DND-41 (cell line): ENCODE results near the gene THOC2.

Source experiments
- ATAC-seq: fragments of 200-7000 bp; cut with Tn5 transposase; 3 replicates; pipeline ENCODE4 v1.9.1; 2021; ENCODE audit warnings: low read depth; ENCODE audit not compliant: insufficient read depth
- DNase-seq: peaks from one replicate; pipeline ENCODE4 v3.0.0-alpha.2; 2020
- H2AFZ ChIP-seq: 2 replicates; pipeline ENCODE4 v1.6.0; 2012; ENCODE audit warnings: low read depth, low read length
- H3K27ac ChIP-seq: 2 replicates; pipeline ENCODE4 v1.5.1; 2012; ENCODE audit warnings: low read length, inconsistent platforms
- H3K27me3 ChIP-seq: fragments of 200-600 bp; sonication (generic); 2 replicates; pipeline ENCODE4 v1.6.0; 2012; ENCODE audit warnings: low read length, mild to moderate bottlenecking, inconsistent platforms; ENCODE audit not compliant: insufficient read depth, poor library complexity
- H3K36me3 ChIP-seq: 2 replicates; pipeline ENCODE4 v1.5.1; 2012; ENCODE audit warnings: low read length, inconsistent platforms; ENCODE audit not compliant: insufficient read depth
- H3K4me1 ChIP-seq: 2 replicates; pipeline ENCODE4 v1.5.1; 2012; ENCODE audit warnings: mild to moderate bottlenecking, low read length; ENCODE audit not compliant: insufficient read depth
- H3K4me2 ChIP-seq: 2 replicates; pipeline ENCODE4 v1.6.0; 2012; ENCODE audit warnings: mild to moderate bottlenecking, moderate library complexity, low read length, inconsistent platforms; ENCODE audit not compliant: insufficient read depth
- H3K4me3 ChIP-seq, 2 experiments: fragments of 200-600 bp in 1 of 2; shearing (Covaris generic) in 1 of 2; 2 replicates each; pipeline ENCODE4 v1.5.1; 2012 to 2016; ENCODE audit warnings: inconsistent platforms in 2 of 2, low read length in 2 of 2, mild to moderate bottlenecking in 2 of 2, low read depth in 1 of 2, moderate library complexity in 1 of 2
- H3K79me2 ChIP-seq: 2 replicates; pipeline ENCODE4 v1.6.0; 2012; ENCODE audit warnings: low read length, inconsistent platforms; ENCODE audit not compliant: insufficient read depth
- H3K9ac ChIP-seq: 2 replicates; pipeline ENCODE4 v1.6.0; 2012; ENCODE audit warnings: low read depth, mild to moderate bottlenecking, inconsistent platforms, low read length, moderate library complexity
- H3K9me3 ChIP-seq: 2 replicates; pipeline ENCODE4 v1.5.1; 2012; ENCODE audit warnings: low read length, moderate library complexity, mild to moderate bottlenecking, inconsistent platforms; ENCODE audit not compliant: insufficient read depth, severe bottlenecking
- H4K20me1 ChIP-seq: 2 replicates; pipeline ENCODE4 v1.6.0; 2012; ENCODE audit warnings: low read length; ENCODE audit not compliant: insufficient read depth
- CTCF ChIP-seq: IDR thresholded peaks from 2 replicates; pipeline ENCODE4 v1.5.1; 2012; ENCODE audit warnings: borderline replicate concordance, low read length, moderate library complexity, mild to moderate bottlenecking; ENCODE audit not compliant: poor library complexity, severe bottlenecking; ENCODE audit errors: extremely low read depth
- EZH2 ChIP-seq: IDR thresholded peaks from 3 replicates; pipeline ENCODE4 v1.6.1; 2012; ENCODE audit warnings: borderline replicate concordance, low read depth, mild to moderate bottlenecking, moderate library complexity, low read length, inconsistent platforms; ENCODE audit not compliant: severe bottlenecking

The THOC2 gene

GRCh38 chrX:123601437-123601836, 131.4 kb downstream of the THOC2 start:
- no peaks in the 10 kb centered on the region for H4K20me1 ChIP-seq
- H3K4me2 ChIP-seq, result no peak overlapping the region
- no peak overlapping the region for H3K9ac ChIP-seq
- no peak overlapping the region for H2AFZ ChIP-seq
- H3K27ac ChIP-seq, result no peak overlapping the region
- no peak overlapping the region for H3K4me3 ChIP-seq
- DNase-seq (no peak), ATAC-seq (no peak)
- no peaks in the 10 kb centered on the region for H3K9me3 ChIP-seq
- TF ChIP-seq EZH2 (no peak), CTCF (no peak)
- peaks cover 25% of the 10 kb centered on the region for H3K36me3 ChIP-seq
- H3K27me3 ChIP-seq, result no peaks in the 10 kb centered on the region
- H3K4me1 ChIP-seq, result no peaks in the 10 kb centered on the region
- no peaks in the 10 kb centered on the region for H3K79me2 ChIP-seq

- peaks cover 25% of the 10 kb centered on the region for H3K36me3 ChIP-seq
- ATAC-seq (no peak), DNase-seq (no peak)
- H3K4me1 ChIP-seq, result no peaks in the 10 kb centered on the region
- no peak overlapping the region for H2AFZ ChIP-seq
- no peak overlapping the region for H3K27ac ChIP-seq
- H3K9ac ChIP-seq, result no peak overlapping the region
- H3K4me2 ChIP-seq, result no peak overlapping the region
- no peak overlapping the region for H3K4me3 ChIP-seq
- H3K9me3 ChIP-seq, result no peaks in the 10 kb centered on the region
- no peak for TF ChIP-seq EZH2
- no peak for TF ChIP-seq CTCF
- no peaks in the 10 kb centered on the region for H3K27me3 ChIP-seq
- no peaks in the 10 kb centered on the region for H3K79me2 ChIP-seq
- no peaks in the 10 kb centered on the region for H4K20me1 ChIP-seq
These were observed 132.7 kb downstream of the THOC2 start for GRCh38 chrX:123600181-123600580.

- TF ChIP-seq EZH2 (no peak), CTCF (no peak)
These were observed 141.9 kb downstream of the THOC2 start for GRCh38 chrX:123590842-123591486.

More at GRCh38 chrX:123590842-123591486, 141.9 kb downstream of the THOC2 start:
- no peak overlapping the region for H3K4me3 ChIP-seq
- no peaks in the 10 kb centered on the region for H4K20me1 ChIP-seq
- no peak for DNase-seq
- H3K9ac ChIP-seq, result no peak overlapping the region
- no peak overlapping the region for H3K4me2 ChIP-seq
- no peak overlapping the region for H3K27ac ChIP-seq
- H3K36me3 ChIP-seq, result no peaks in the 10 kb centered on the region
- no peaks in the 10 kb centered on the region for H3K27me3 ChIP-seq
- no peak overlapping the region for H2AFZ ChIP-seq
- no peaks in the 10 kb centered on the region for H3K79me2 ChIP-seq
- no peak for ATAC-seq
- H3K9me3 ChIP-seq, result no peaks in the 10 kb centered on the region
- H3K4me1 ChIP-seq, result no peaks in the 10 kb centered on the region
